ENCODE results near the gene RUNX1.

The RUNX1 gene

GRCh38 chr21:34880401-34880800, 168.7 kb downstream of the RUNX1 start:
- DNase-seq (ENCODE audit: low spot score), result no peak

DNA sequence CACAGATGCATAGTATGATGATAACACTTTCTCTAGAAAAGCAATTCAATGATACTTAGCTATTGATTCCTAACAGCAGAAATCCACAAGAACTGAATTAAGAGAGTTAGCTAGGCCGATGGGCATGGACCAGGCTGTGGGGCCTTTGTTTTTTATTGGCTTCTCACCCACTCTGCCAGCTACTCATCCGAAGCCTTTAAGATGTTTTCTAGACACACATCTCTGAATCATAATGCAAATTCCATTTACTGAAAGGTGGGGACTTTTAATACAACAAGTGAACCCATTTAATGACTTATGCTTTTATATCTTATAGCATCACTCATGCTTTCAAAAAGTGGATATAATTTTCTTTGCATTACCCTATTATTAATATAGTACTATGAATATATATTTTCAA, 170.2 kb downstream of the RUNX1 start:
- DNase-seq (ENCODE audit: low spot score), result no peak

DNA sequence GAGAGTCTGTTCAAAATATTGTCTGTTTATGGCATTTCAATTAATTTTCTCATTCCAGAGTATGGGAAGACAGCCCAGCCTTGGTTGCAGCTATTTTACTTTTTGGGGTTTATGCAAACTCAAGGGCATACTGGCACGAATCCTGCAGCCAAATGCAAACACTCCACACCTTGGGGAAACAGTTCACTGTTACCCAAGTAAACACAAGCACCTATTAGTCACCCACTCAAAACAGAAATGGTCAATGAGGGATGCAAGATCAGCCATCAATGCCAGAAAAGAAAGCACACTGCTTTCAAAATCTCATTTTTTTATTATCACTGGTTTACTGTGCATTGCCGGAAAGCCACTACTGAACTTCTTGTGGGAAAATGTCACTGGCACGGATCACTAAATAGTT, 170.6 kb downstream of the RUNX1 start:
- DNase-seq (ENCODE audit: low spot score), result no peak

DNA sequence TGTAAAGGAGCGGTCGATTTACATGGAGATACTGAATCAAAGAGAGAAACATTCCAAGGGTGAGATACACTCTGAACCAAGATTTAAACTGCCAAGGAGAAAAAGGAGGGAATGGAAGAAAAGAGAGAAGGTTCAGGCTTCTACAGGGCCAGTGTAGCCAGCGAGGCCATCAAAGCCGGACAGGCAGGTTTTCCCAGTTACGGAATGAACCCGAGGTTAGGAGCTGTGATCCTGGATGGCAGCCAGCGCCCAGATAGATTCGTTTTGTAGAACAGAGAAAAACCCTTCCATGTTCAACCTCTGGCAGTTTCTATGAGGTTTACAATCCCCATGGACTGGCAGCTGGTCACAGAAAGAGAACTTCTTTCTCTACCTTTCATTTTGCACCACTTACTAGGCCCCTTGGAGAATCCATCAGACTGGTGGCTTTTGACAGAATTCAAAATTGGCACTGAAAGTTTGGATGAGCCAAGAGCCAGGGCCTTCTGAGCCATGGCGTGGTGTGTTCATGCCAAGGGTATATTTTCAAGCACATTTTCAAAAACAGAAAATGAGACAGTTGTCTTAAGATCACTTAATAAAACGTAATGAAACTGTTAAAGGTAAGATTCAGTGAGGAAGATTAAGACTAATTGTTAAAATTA, 171.5 kb downstream of the RUNX1 start:
- DNase-seq (ENCODE audit: low spot score), result no peak

- DNase-seq (ENCODE audit: low spot score), result no peak
Measured at GRCh38 chr21:34875830-34876229, 173.3 kb downstream of the RUNX1 start.

DNA sequence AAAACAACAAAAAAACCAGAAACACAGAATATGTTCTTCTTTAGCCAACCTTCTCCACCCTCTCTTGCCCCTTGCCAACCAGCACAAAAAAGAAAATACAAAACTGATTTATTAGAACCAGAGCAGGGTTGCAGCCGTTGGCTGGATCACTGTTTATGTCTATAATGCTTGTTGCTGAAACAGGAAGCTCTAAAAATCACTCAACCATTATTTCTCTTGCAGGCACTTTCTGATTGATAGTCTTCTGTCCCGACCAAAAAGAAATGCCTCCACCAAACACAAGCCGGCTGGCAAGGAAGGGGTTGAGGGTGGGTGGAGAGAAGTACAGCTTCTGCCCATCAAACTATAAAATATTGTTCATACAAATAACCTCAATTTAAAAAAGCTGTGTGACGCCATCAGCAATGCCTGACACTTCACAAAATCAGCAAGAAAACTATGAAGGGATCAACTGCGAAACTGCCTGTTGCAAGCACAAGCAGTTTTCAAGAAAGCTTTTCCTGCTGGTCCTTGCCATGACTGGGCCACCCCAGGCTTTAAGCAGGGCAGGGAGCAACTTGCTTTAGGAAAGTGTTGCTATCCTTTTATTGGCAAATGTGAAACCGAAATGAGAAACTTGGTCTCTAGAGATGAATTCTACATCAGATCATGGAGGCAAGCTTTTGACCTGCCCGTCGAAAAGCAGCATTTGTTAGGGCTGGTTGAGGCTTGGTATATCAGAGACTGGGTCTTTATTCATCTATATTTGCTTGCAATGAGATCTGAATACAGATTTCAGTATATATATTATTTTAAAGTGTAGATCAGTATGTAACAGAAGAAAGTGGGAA, 174.2 kb downstream of the RUNX1 start:
- DNase-seq (ENCODE audit: low spot score), result no peak

GRCh38 chr21:34871026-34871908, 177.8 kb downstream of the RUNX1 start:
- no peak for DNase-seq (ENCODE audit: low spot score)

DNA sequence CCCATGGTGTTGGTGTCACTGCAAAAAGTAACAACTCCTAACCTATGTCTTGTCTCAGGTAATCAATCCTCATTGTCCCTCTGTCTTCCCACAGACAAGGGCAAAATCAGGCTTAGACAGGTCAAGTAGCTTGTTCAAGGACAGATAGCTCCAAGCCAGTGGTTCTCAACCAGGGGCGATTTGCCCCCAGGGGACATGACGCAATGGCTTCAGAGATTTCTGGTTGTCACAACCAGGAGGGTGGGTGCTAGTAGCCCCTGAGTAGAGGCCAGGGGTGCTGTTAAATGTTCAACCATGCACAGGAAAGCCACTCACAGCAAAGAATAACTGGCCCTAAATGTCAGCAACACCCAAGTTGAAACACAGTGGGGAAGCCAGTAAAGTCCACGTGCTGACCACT, 178.9 kb downstream of the RUNX1 start:
- DNase-seq (ENCODE audit: low spot score), result no peak

DNA sequence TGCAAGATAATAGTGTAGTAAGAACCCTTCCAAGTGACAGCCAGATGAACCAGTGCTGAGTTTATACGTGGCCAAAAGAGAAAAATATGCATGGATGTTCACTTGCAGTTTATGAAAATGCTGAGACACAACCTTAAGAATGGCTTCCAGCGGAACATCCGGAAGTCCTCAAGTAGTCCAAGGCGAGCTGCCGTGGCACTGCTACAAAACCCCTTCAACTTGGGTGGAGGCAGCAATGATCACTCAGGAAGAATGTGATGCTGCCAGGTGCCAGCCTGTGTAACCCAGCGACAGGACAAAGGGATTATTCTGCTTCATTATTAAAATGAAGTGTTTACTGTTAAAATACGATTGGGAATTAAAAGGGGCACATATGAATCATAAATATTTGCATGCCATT, 179.6 kb downstream of the RUNX1 start:
- DNase-seq (ENCODE audit: low spot score), result no peak

GRCh38 chr21:34867785-34868184, 181.3 kb downstream of the RUNX1 start:
- no peak for DNase-seq (ENCODE audit: low spot score)

GRCh38 chr21:34865400-34866241, 183.5 kb downstream of the RUNX1 start:
- DNase-seq (ENCODE audit: low spot score), result no peak

- no peak for DNase-seq (ENCODE audit: low spot score)
Measured at GRCh38 chr21:34864370-34865149, 184.5 kb downstream of the RUNX1 start.

DNA sequence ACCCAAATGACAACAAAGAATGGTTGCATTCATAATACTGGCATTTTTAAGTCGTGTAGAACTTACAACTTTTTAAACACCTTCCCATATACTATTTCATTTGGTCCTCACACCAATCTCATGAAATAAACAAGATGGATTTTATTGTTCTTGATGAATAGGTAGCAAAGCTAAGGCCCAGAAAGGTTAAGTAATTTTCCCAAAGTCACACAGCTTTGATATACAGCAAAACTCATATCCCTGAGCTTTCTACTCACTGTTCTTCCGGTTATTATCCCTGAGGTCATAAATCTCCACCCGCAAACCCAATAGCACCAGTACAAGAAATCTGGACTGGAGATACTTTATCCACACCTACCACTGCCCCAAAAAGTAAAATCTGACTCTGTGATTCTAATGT, 186.2 kb downstream of the RUNX1 start:
- no peak for DNase-seq (ENCODE audit: low spot score)

- no peak for DNase-seq (ENCODE audit: low spot score)
Measured at GRCh38 chr21:34861258-34861657, 187.8 kb downstream of the RUNX1 start.

DNA sequence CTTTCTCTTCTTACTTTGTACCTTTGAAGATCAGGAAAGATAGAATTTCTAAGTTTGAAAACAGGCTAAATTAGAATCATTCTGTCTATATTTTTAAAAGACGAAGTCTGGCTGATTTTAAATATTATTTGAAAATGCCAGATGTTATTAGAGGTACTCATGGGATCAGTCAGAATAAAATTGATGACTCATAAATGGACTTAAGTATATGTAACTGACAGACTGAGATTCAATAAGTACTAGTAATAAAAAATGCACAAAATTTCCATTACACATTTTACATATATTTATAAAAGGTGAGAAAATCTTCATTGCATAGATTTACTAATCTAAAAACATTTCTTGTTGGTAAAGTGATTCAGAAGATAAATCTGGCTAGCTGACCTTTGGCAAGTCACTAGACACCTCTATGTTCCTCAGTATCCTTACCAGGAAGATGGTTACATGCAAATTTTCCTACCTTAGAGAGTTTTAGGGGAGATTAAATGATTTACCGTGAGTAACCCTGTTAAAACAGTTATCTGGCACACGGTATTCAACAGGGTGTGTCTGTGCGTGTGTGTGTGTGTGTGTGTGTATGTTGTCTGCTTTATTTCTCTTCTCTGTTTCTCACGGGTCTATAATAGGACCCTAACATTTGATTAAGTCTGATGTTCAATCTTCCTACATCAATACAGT, 189.0 kb downstream of the RUNX1 start:
- DNase-seq (ENCODE audit: low spot score), result no peak

DNA sequence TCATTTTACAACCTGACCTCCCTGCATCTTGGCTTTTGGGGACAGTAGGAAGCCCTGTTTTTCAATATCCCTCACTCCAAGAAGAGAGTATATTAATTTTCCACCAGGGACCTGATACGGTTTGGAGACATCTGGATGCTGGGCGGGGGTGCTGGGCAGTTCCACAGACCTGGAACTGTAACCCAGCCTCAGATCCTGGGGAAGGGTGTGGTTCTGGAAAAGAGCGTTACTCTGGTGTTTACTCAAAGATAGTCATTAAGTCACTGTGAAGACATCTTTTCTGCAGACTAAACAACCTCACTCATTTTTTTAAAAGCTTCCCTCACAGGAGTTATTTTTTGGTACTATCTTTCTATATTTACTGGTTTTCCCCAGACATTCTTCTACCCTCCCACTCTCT, 190.5 kb downstream of the RUNX1 start:
- no peak for DNase-seq (ENCODE audit: low spot score)

- no peak for DNase-seq (ENCODE audit: low spot score)
Measured at GRCh38 chr21:34857874-34858273, 191.2 kb downstream of the RUNX1 start.

DNA sequence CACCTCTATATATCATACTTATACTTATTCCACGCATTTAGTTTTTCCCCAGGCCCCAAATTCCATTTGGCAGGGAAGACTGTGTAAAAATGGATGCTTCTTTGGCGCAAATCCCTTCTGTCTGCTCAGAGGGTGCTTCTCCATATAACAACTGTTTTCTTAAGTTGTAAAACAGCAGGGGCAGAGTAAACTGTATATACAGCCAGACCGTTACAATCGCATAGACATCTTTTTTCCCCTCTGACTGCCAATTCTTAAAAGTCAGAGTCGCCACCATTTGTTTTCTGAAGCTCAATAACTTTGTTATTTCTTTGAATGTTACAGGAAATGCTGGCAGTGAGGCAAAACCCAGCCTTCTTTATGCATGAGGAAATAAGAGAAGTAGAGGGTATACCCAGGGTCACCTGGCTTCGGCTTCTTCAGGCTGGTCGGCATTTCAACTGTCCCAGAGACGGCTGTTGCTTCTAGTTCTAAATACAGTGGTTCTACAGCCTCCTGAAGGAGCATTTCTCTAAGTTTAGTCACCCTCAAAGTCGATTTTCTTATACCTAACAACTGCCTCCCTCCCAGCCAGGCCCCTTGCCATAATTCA, 191.9 kb downstream of the RUNX1 start:
- DNase-seq (ENCODE audit: low spot score), result no peak

GRCh38 chr21:34852448-34852847, 196.7 kb downstream of the RUNX1 start:
- no peak for DNase-seq (ENCODE audit: low spot score)

- no peak for DNase-seq (ENCODE audit: low spot score)
Measured at GRCh38 chr21:34850166-34850690, 198.9 kb downstream of the RUNX1 start.

Measured in D341Med (cell line).